Gastroesophageal sphincter (tissue), 4 donors: ENCODE measurements around the gene PTPN13. TPM values are rescaled to one million over a fixed set of nuclear protein-coding genes. Genes with fewer than 3 reads are reported as not detected.

Experiments used
- ATAC-seq: fragments of 150-250 bp; one replicate; pipeline ENCODE4 v1.9.1; 2016; ENCODE audit warnings: mild to moderate bottlenecking, moderate library complexity
- H3K27ac ChIP-seq, 4 donors: fragments of 200-600 bp; sonication (generic) in 3 of 4; 1 replicate in 3 of 4; 2 replicates in 1 of 4; pipeline ENCODE4 v1.5.1; 2016 to 2019
- H3K27me3 ChIP-seq: fragments of 200-600 bp; sonication (generic); one replicate; pipeline ENCODE4 v1.5.1; 2019
- H3K36me3 ChIP-seq, 2 donors: fragments of 200-600 bp; sonication (generic); one replicate each; pipeline ENCODE4 v1.5.1; 2019; ENCODE audit warnings: control low read depth in 1 of 2
- H3K4me1 ChIP-seq, 3 donors: fragments of 200-600 bp; sonication (generic); 1 replicate in 2 of 3; 2 replicates in 1 of 3; pipeline ENCODE4 v1.5.1; 2016 to 2019; ENCODE audit warnings: control low read depth in 2 of 3
- H3K4me3 ChIP-seq, 2 donors: fragments of 200-600 bp; sonication (generic); one replicate each; pipeline ENCODE4 v1.5.1; 2019; ENCODE audit warnings: mild to moderate bottlenecking in 1 of 2, moderate library complexity in 1 of 2
- H3K9me3 ChIP-seq, 3 donors: fragments of 200-600 bp; sonication (generic); one replicate each; pipeline ENCODE4 v1.5.1; 2017 to 2019; ENCODE audit warnings: control low read depth in 2 of 3
- CTCF ChIP-seq, 4 experiments: fragments of 200-600 bp in 2 of 4; fragments of 450-650 bp in 2 of 4; sonication (generic) in 1 of 4; IDR thresholded peaks; one replicate each; pipeline ENCODE4 v1.5.1; 2017 to 2019; ENCODE audit warnings: antibody characterized with exemption in 4 of 4, mild to moderate bottlenecking in 2 of 4, moderate library complexity in 2 of 4
- EP300 ChIP-seq: sonication (generic); formaldehyde crosslinking; IDR thresholded peaks from one replicate; pipeline ENCODE4 v1.6.1; 2017; ENCODE audit warnings: antibody characterized with exemption, mild to moderate bottlenecking
- POLR2A ChIP-seq, 2 donors: fragments of 450-650 bp; IDR thresholded peaks; one replicate each; pipeline ENCODE4 v1.6.1; 2017; ENCODE audit warnings: antibody characterized with exemption in 2 of 2, mild to moderate bottlenecking in 2 of 2, moderate library complexity in 1 of 2
- POLR2AphosphoS5 ChIP-seq: sonication (generic); formaldehyde crosslinking; IDR thresholded peaks from one replicate; pipeline ENCODE4 v1.6.1; 2017; ENCODE audit warnings: antibody characterized with exemption
- WGBS, 2 donors: methylation state at CpG; one replicate each; pipeline ENCODE4 v1.1.5; 2018; ENCODE audit warnings: low coverage in 1 of 2; 5-methylcytosine and 5-hydroxymethylcytosine counted together
- total RNA-seq, 4 donors: library from RNA; depleted of rRNA; stranded (reverse); fragments of >200 nt; gene quantifications; one replicate each; pipeline ENCODE4 v1.1.0, GENCODE V29; 2016

PTPN13 gene
- total RNA-seq, 4 donors from 2014 or later = 12.8 to 22.7 (median 20.7) TPM

- Histone ChIP-seq H3K4me1 (no peaks in the 10 kb centered on the region), H3K9me3 (no peaks in the 10 kb centered on the region), H3K27ac (no peak overlapping the region), H3K4me3 (no peak overlapping the region), H3K36me3 (no peaks in the 10 kb centered on the region), H3K27me3 (no peaks in the 10 kb centered on the region)
- no peak for TF ChIP-seq EP300
- no peak for TF ChIP-seq POLR2A (IDR thresholded peaks at IDR 0.05)
- TF ChIP-seq POLR2AphosphoS5 = no peak
- no peak for TF ChIP-seq CTCF (IDR thresholded peaks at IDR 0.05)
- no peak for ATAC-seq
- 80 to 85% methylated on average over 1 of the region's 1 CpG for WGBS, 2 donors
These were observed 32.9 kb upstream of the PTPN13 start for GRCh38 chr4:86561256-86561655.

- no peak for TF ChIP-seq POLR2AphosphoS5
- TF ChIP-seq POLR2A (IDR thresholded peaks at IDR 0.05) = no peak
- TF ChIP-seq EP300 = no peak
- no peak for TF ChIP-seq CTCF (IDR thresholded peaks at IDR 0.05)
- Histone ChIP-seq H3K36me3 (no peaks in the 10 kb centered on the region), H3K27me3 (no peaks in the 10 kb centered on the region), H3K4me3 (no peak overlapping the region), H3K4me1 (no peaks in the 10 kb centered on the region), H3K9me3 (no peaks in the 10 kb centered on the region), H3K27ac (no peak overlapping the region)
- WGBS, 2 donors = 88 to 91% methylated on average over 2 of the region's 2 CpGs
- ATAC-seq = no peak
These were observed 30.7 kb upstream of the PTPN13 start for GRCh38 chr4:86563416-86563815.

- no peaks in the 10 kb centered on the region for H3K36me3 ChIP-seq
- H3K27me3 ChIP-seq = no peaks in the 10 kb centered on the region
- no peak overlapping the region for H3K4me3 ChIP-seq
- WGBS, 2 donors = 82 to 94% methylated on average over 4 of the region's 5 CpGs
- H3K4me1 ChIP-seq = no peaks in the 10 kb centered on the region
- H3K27ac ChIP-seq = no peak overlapping the region
- no peak for TF ChIP-seq POLR2A (IDR thresholded peaks at IDR 0.05)
- no peak for TF ChIP-seq POLR2AphosphoS5
- TF ChIP-seq CTCF (IDR thresholded peaks at IDR 0.05) = no peak
- no peaks in the 10 kb centered on the region for H3K9me3 ChIP-seq
- no peak for ATAC-seq
These were observed 29.3 kb upstream of the PTPN13 start for GRCh38 chr4:86564795-86565194.

- H3K4me1 ChIP-seq = no peaks in the 10 kb centered on the region
- no peak for ATAC-seq
- no peak for TF ChIP-seq POLR2A (IDR thresholded peaks at IDR 0.05)
- no peak for TF ChIP-seq EP300
- TF ChIP-seq POLR2AphosphoS5 = no peak
- no peak for TF ChIP-seq CTCF (IDR thresholded peaks at IDR 0.05)
- no peaks in the 10 kb centered on the region for H3K27me3 ChIP-seq
- 74 to 77% methylated on average over 2 of the region's 2 CpGs for WGBS, 2 donors
- no peak overlapping the region for H3K4me3 ChIP-seq
- H3K36me3 ChIP-seq = no peaks in the 10 kb centered on the region
- no peak overlapping the region for H3K27ac ChIP-seq
- no peaks in the 10 kb centered on the region for H3K9me3 ChIP-seq
These were observed 28.5 kb upstream of the PTPN13 start for GRCh38 chr4:86565651-86566050.

- no peaks in the 10 kb centered on the region for H3K9me3 ChIP-seq
- no peaks in the 10 kb centered on the region for H3K27me3 ChIP-seq
- H3K36me3 ChIP-seq = no peaks in the 10 kb centered on the region
- H3K4me3 ChIP-seq = no peak overlapping the region
- H3K27ac ChIP-seq = no peak overlapping the region
- no peaks in the 10 kb centered on the region for H3K4me1 ChIP-seq
- no peak for TF ChIP-seq EP300
- TF ChIP-seq CTCF (IDR thresholded peaks at IDR 0.05) = no peak
- no peak for TF ChIP-seq POLR2AphosphoS5
- TF ChIP-seq POLR2A (IDR thresholded peaks at IDR 0.05) = no peak
- 79 to 82% methylated on average over 6 of the region's 6 CpGs for WGBS, 2 donors
- no peak for ATAC-seq
These were observed 24.8 kb upstream of the PTPN13 start for GRCh38 chr4:86569103-86569870.
